Left ventricle myocardium inferior (tissue), 1 donor: ENCODE measurements around the gene SPATA32. TPM values are rescaled to one million over a fixed set of nuclear protein-coding genes. Genes with fewer than 3 reads are reported as not detected.
A peak's percentile ranks its signal among the peaks of the same experiment; 100 is the strongest.

Source experiments
- DNase-seq: peaks from one replicate; pipeline ENCODE4 v3.0.0-alpha.2; 2020
- H3K27ac ChIP-seq: fragments of 200-600 bp; replicated peaks from 2 replicates; pipeline ENCODE4 v1.8.0; 2021
- H3K27me3 ChIP-seq: fragments of 200-600 bp; 2 replicates; pipeline ENCODE4 v1.8.0; 2021; ENCODE audit warnings: low read depth
- H3K36me3 ChIP-seq: fragments of 200-600 bp; 2 replicates; pipeline ENCODE4 v1.8.0; 2021
- H3K4me1 ChIP-seq: fragments of 200-600 bp; 2 replicates; pipeline ENCODE4 v1.8.0; 2021
- H3K4me3 ChIP-seq: fragments of 200-600 bp; 2 replicates; pipeline ENCODE4 v1.8.0; 2021; ENCODE audit warnings: mild to moderate bottlenecking, moderate library complexity
- H3K9me3 ChIP-seq: fragments of 200-600 bp; replicated peaks from 2 replicates; pipeline ENCODE4 v1.8.0; 2021
- intact Hi-C: fragments of 100-400 bp; cut with micrococcal nuclease; formaldehyde crosslinking; loops from one replicate; pipeline ENCODE4 v1.11.0; 2022
- total RNA-seq: library from RNA; stranded (reverse); fragmentation: NEBNext Ultra II Directional; extraction: Animal tissue kit (Norgen Biotek cat#: 25700); gene quantifications from one replicate; pipeline ENCODE4 v1.2.1, GENCODE V29; 2021
- TF ChIP-seq, protein P1 (sequence below): fragments of 200-600 bp; IDR thresholded peaks from 2 replicates; pipeline ENCODE4 v1.8.0; 2021; ENCODE audit warnings: antibody characterized with exemption, mild to moderate bottlenecking, borderline replicate concordance
- donor health status: DM: no; HTN: yes; CAD: no; lungs with severe emphysema.

The SPATA32 gene
- total RNA-seq, 1 donor from 2014 or later, result not detected

DNA sequence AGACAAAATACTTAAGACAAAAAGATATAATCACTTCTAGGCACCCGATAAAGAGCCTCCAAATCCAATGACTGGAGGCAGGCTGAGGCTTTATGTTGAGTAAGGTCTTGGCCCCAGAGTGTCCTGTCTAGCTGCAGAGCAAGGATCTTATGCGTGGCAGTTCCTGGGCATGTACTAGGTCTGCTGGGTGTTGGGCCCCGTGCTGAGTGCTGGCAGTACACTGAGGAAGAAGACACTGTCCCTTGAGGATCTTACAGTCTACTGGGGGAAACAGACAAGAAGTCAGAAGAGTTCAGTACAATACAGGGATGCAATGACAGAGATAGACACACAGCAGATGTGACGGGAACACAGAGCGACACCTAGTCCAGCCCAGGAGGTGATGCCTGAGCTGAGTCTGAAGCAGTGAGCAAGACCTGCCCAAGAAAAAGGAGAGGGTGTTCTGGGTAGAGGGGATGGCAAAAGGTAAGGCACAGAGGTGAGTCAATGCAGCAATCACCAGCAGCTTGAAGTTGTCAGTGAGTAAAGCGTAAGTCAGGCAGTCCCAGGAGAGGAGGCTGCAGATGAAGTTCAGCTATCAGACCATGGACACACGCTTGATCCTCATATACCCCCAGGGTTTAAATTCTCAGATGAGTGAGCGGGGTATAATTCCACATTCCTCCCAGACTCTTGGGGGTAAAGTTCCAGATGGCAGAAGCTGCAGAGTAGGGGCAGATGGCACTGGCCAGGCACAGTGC is 36.8 kb upstream of the SPATA32 start:
- H3K36me3 ChIP-seq, result no peaks in the 10 kb centered on the region
- no peaks in the 10 kb centered on the region for H3K27me3 ChIP-seq
- H3K4me1 ChIP-seq, result peaks cover 100% of the 10 kb centered on the region
- no peak overlapping the region for H3K4me3 ChIP-seq
- intact Hi-C loops, result no loop called here
- H3K27ac ChIP-seq, result peak overlapping the region; percentile 97
- TF ChIP-seq, protein P1, sequence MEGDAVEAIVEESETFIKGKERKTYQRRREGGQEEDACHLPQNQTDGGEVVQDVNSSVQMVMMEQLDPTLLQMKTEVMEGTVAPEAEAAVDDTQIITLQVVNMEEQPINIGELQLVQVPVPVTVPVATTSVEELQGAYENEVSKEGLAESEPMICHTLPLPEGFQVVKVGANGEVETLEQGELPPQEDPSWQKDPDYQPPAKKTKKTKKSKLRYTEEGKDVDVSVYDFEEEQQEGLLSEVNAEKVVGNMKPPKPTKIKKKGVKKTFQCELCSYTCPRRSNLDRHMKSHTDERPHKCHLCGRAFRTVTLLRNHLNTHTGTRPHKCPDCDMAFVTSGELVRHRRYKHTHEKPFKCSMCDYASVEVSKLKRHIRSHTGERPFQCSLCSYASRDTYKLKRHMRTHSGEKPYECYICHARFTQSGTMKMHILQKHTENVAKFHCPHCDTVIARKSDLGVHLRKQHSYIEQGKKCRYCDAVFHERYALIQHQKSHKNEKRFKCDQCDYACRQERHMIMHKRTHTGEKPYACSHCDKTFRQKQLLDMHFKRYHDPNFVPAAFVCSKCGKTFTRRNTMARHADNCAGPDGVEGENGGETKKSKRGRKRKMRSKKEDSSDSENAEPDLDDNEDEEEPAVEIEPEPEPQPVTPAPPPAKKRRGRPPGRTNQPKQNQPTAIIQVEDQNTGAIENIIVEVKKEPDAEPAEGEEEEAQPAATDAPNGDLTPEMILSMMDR, result no peak
- H3K9me3 ChIP-seq, result no peaks in the 10 kb centered on the region
- DNase-seq, result no peak

DNA sequence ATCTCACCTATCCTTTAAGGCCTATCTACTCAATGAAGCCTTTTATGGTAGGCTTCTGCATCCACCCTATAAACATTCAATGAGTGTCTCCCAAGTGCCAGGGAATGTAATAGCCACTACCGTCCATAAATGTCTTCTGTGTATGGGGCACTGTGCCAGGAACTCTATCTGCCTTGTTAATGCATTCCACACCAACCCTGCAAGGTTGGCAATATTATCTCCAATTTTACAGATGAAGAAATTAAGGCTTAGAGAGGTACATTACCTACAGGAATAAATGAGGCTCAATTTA is 34.9 kb upstream of the SPATA32 start:
- Histone ChIP-seq H3K27ac (peak overlapping the region; percentile 97), H3K4me1 (peaks cover 100% of the 10 kb centered on the region), H3K9me3 (no peaks in the 10 kb centered on the region), H3K36me3 (no peaks in the 10 kb centered on the region), H3K27me3 (no peaks in the 10 kb centered on the region), H3K4me3 (no peak overlapping the region)
- intact Hi-C loops, result no loop called here
- TF ChIP-seq, protein P1, result no peak
- DNase-seq, result no peak

DNA sequence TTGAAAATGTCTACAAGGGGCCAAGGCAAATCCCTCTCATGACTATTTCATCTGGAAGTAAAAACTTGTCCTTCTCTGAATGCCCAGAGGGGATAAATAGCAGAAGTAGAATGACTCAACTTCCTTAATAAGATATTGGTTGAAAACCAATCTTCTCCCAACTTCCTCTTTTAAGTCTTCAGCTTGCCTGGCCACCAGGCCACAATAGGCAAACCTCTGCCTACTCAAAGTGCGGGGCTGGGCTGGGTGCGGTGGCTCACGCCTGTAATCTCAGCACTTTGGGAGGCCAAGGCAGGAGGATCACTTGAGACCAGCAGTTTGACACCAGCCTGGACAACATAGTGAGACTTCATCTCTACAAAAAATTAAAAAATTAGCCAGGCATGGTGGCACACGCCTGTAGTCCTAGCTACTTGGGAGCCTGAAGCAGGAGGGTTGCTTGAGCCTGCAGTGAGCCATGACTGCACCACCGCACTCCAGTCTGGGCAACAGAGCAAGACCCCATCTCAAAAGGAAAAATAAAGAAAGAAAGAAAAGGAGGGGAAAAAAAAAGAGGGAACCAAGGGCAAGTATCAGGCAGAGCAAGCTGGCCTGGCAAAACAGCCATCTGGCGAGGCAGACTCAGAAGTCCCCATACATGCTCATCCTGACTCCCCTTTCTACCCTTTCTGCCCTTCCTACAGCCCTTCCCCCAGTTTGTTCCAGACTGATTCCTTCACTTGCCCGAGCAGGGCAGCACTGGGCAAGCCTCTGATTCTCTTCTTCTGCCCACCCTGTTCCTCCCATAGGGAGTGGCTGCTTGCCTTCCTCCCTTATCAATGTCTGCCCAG is 34.3 kb upstream of the SPATA32 start:
- H3K27ac ChIP-seq, result peak overlapping the region; percentile 97
- H3K4me1 ChIP-seq, result peaks cover 100% of the 10 kb centered on the region
- no peaks in the 10 kb centered on the region for H3K9me3 ChIP-seq
- no peaks in the 10 kb centered on the region for H3K27me3 ChIP-seq
- no peak overlapping the region for H3K4me3 ChIP-seq
- TF ChIP-seq, protein P1, result no peak
- peak; percentile 37 for DNase-seq
- intact Hi-C loops, result no loop called here
- H3K36me3 ChIP-seq, result no peaks in the 10 kb centered on the region

DNA sequence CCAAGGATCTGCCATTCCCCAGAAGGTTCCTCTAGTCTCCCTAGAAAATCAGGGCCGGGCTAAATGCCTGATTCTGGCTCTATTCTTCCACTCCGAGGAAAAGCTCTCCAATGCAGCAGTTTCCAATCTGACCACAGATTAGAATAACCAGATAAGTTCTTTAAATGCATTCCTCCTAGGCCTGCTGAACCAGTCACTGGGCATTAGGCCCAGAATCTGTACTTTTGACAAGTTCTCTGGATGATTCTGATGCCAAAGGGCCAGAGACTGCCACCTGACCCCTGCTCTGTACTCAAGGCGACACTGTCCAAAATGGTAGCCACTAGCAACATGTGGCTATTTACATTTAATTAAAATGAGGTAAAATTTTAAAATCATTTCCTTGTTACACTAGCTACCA is 32.6 kb upstream of the SPATA32 start:
- Histone ChIP-seq H3K9me3 (no peaks in the 10 kb centered on the region), H3K4me3 (no peak overlapping the region), H3K36me3 (peaks cover 7% of the 10 kb centered on the region), H3K27me3 (no peaks in the 10 kb centered on the region), H3K27ac (peak overlapping the region; percentile 97), H3K4me1 (peaks cover 100% of the 10 kb centered on the region)
- intact Hi-C loops, result no loop called here
- DNase-seq, result peak; percentile 20
- TF ChIP-seq, protein P1, result no peak

DNA sequence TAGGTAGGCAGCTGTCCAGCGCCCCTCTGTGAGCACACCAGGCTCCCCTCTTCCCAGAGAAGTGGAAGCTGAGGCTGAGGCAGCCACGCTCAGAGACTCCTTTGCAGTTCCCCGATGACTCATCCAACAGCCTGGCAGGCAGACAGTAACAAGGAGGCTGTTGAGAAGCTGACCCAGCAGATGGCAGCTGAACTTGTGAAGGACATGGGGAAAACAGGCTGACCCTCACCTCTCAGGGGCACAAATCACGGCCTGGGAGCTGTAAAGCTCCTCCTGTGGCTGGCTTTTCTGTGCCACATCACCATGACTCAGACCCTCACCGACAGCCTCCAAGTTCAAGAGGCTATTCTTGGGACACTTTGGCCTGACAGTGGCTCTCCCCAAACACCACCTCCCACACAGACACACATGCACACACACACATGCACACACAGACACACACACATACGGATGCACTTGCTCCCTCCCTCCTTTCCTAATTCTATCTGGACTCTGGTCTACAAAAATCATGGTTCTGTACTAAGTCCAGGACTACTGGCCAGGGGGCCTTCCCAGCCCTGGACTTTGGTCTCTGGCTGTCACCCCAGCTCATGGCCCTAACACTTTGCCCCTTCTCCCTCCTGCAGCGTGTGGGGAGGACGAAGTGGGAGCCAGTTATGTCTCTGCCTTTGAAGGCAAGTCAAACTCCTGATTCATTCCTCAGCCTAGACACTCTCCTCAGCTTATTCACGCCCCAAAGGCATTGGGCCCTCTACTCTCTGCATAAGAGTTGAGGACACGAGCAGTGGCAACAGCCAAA is 31.7 kb upstream of the SPATA32 start:
- peak; percentile 80 for DNase-seq
- no peak overlapping the region for H3K4me3 ChIP-seq
- no peaks in the 10 kb centered on the region for H3K27me3 ChIP-seq
- H3K36me3 ChIP-seq, result peaks cover 16% of the 10 kb centered on the region
- TF ChIP-seq, protein P1, result no peak
- H3K4me1 ChIP-seq, result peaks cover 100% of the 10 kb centered on the region
- H3K27ac ChIP-seq, result peak overlapping the region; percentile 97
- intact Hi-C loops, result no loop called here
- no peaks in the 10 kb centered on the region for H3K9me3 ChIP-seq
